ENCODE data around the gene ADAMTS1. TPM values are rescaled to one million over a fixed set of nuclear protein-coding genes. Genes with fewer than 3 reads are reported as not detected.

The ADAMTS1 gene
- total RNA-seq, 1 donor from 2014 or later: 2.4 TPM

DNA sequence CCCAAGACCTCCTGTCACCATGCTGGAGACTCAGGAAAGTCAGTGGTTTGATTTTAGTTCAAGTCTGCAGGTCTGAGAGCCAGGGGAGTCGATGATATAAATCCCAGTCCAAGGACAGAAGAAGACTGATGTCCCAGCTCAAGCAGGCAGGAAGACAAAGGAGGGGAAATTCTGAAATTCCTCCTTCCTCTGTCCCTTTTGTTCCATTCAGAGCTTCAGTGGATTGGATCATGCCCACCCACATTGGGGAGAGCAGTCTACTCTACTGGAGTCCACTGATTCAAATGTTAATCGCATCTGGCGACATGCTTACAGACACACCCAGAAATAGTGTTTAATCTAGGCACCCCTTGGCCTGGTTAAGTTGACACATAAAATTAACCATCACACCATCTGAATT, 7.2 kb upstream of the ADAMTS1 start:
- intact Hi-C loops (cut with micrococcal nuclease): no loop called here
- no peak for DNase-seq (ENCODE audit: low spot score)
- Mint-ChIP-seq H3K36me3 (ENCODE audit: low read depth) (no peaks in the 10 kb centered on the region), H3K9me3 (no peaks in the 10 kb centered on the region), H3K4me1 (ENCODE audit: low read depth) (peaks cover 1% of the 10 kb centered on the region), H3K27me3 (ENCODE audit: low read depth) (peaks cover 17% of the 10 kb centered on the region), H3K27ac (no peak overlapping the region), H3K4me3 (ENCODE audit: low read depth) (no peak overlapping the region)

GRCh38 chr21:26851109-26851944, 6.1 kb upstream of the ADAMTS1 start:
- no peaks in the 10 kb centered on the region for H3K36me3 Mint-ChIP-seq (ENCODE audit: low read depth)
- H3K4me3 Mint-ChIP-seq (ENCODE audit: low read depth): no peak overlapping the region
- intact Hi-C loops (cut with micrococcal nuclease): no loop called here
- DNase-seq (ENCODE audit: low spot score): no peak
- H3K27me3 Mint-ChIP-seq (ENCODE audit: low read depth): peaks cover 28% of the 10 kb centered on the region
- H3K27ac Mint-ChIP-seq: no peak overlapping the region
- peaks cover 10% of the 10 kb centered on the region for H3K4me1 Mint-ChIP-seq (ENCODE audit: low read depth)
- no peaks in the 10 kb centered on the region for H3K9me3 Mint-ChIP-seq

DNA sequence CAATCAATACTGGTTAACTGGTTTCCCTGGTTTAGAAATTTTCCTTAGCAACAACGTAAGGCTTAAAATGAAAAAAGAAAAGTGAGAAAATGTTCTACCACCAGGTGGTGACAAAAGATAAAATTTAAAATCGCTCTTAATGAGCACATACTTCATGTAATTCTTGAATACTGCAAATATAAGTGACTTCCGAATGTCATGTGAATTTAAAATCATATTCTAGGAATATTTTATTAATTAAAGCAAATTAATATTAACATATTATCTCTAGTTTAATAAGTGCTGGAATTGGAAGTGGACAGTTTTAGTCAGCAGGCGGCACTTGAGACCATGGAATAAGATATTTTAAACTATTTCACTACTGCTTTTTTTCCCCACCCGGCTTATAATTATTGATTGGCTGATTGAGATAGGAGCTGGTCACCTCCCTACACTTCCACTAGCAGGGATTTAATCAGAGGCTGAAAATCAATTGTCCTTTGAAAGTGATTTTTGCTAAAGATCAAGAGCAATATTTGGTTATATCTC, 5.0 kb upstream of the ADAMTS1 start:
- no peak overlapping the region for H3K4me3 Mint-ChIP-seq (ENCODE audit: low read depth)

GRCh38 chr21:26849428-26850115, 4.4 kb upstream of the ADAMTS1 start:
- Mint-ChIP-seq H3K4me3 (ENCODE audit: low read depth) (no peak overlapping the region), H3K4me1 (ENCODE audit: low read depth) (peaks cover 16% of the 10 kb centered on the region), H3K36me3 (ENCODE audit: low read depth) (no peaks in the 10 kb centered on the region), H3K9me3 (no peaks in the 10 kb centered on the region), H3K27ac (no peak overlapping the region), H3K27me3 (ENCODE audit: low read depth) (peaks cover 40% of the 10 kb centered on the region)
- intact Hi-C loops (cut with micrococcal nuclease): loop anchor here (1.0 to 10.0 kb wide), 4 partner anchors 118 to 1115 kb away; partner anchors contain the start of genes ADAMTS5, ATP5PF and GABPA
- no peak for DNase-seq (ENCODE audit: low spot score)

More for the DNA sequence above, 5.0 kb upstream of the ADAMTS1 start:
- H3K27ac Mint-ChIP-seq: no peak overlapping the region
- H3K36me3 Mint-ChIP-seq (ENCODE audit: low read depth): no peaks in the 10 kb centered on the region
- no peaks in the 10 kb centered on the region for H3K9me3 Mint-ChIP-seq
- intact Hi-C loops (cut with micrococcal nuclease): loop anchor here (1.0 kb wide), 1 partner anchor 851 kb away; no protein-coding TSS in a partner anchor
- H3K4me1 Mint-ChIP-seq (ENCODE audit: low read depth): peaks cover 16% of the 10 kb centered on the region
- H3K27me3 Mint-ChIP-seq (ENCODE audit: low read depth): peaks cover 36% of the 10 kb centered on the region
- no peak for DNase-seq (ENCODE audit: low spot score)

GRCh38 chr21:26847921-26848320, 2.7 kb upstream of the ADAMTS1 start:
- H3K27ac Mint-ChIP-seq: no peak overlapping the region
- intact Hi-C loops (cut with micrococcal nuclease): loop anchor here (5.0 to 10.0 kb wide), 3 partner anchors 119 to 1113 kb away; partner anchors contain the start of genes ADAMTS5, ATP5PF and GABPA
- H3K4me3 Mint-ChIP-seq (ENCODE audit: low read depth): no peak overlapping the region
- no peaks in the 10 kb centered on the region for H3K36me3 Mint-ChIP-seq (ENCODE audit: low read depth)
- H3K4me1 Mint-ChIP-seq (ENCODE audit: low read depth): peaks cover 26% of the 10 kb centered on the region
- no peaks in the 10 kb centered on the region for H3K9me3 Mint-ChIP-seq
- no peak for DNase-seq (ENCODE audit: low spot score)
- H3K27me3 Mint-ChIP-seq (ENCODE audit: low read depth): peaks cover 52% of the 10 kb centered on the region

DNA sequence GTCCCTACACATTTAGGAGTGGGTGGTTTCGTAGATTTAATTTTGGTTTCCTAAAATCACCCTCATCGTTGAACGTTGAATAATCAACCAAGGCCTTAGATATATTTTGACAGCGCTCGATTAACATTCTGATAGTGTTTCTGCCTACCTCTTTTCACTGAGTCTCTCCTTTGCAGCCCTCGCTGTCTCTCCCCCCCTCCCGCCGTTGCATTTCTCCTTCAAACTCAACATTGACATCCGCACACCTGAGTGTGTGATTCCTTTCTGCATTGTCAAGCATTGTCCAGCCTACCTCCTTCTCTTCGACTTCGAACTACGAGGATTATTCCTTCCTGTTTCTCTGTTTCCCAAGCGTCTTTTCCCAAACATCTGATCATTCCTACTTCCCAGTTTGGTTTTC, 1.8 kb upstream of the ADAMTS1 start:
- no peak for DNase-seq (ENCODE audit: low spot score)
- H3K27ac Mint-ChIP-seq: no peak overlapping the region
- H3K27me3 Mint-ChIP-seq (ENCODE audit: low read depth): peaks cover 59% of the 10 kb centered on the region
- intact Hi-C loops (cut with micrococcal nuclease): loop anchor here (5.0 to 10.0 kb wide), 3 partner anchors 120 to 1112 kb away; partner anchors contain the start of genes ADAMTS5, ATP5PF and GABPA
- H3K9me3 Mint-ChIP-seq: no peaks in the 10 kb centered on the region
- H3K4me3 Mint-ChIP-seq (ENCODE audit: low read depth): peak overlapping the region; percentile 72
- peaks cover 32% of the 10 kb centered on the region for H3K4me1 Mint-ChIP-seq (ENCODE audit: low read depth)
- H3K36me3 Mint-ChIP-seq (ENCODE audit: low read depth): peaks cover 7% of the 10 kb centered on the region

GRCh38 chr21:26846036-26846931, 1.1 kb upstream of the ADAMTS1 start:
- Mint-ChIP-seq H3K27ac (peak overlapping the region; percentile 36), H3K4me3 (ENCODE audit: low read depth) (peak overlapping the region; percentile 72), H3K4me1 (ENCODE audit: low read depth) (peaks cover 33% of the 10 kb centered on the region), H3K36me3 (ENCODE audit: low read depth) (peaks cover 7% of the 10 kb centered on the region), H3K27me3 (ENCODE audit: low read depth) (peaks cover 59% of the 10 kb centered on the region), H3K9me3 (no peaks in the 10 kb centered on the region)
- DNase-seq (ENCODE audit: low spot score): no peak
- intact Hi-C loops (cut with micrococcal nuclease): loop anchor here (5.0 to 10.0 kb wide), 3 partner anchors 121 to 1111 kb away; partner anchors contain the start of genes ADAMTS5, ATP5PF and GABPA

DNA sequence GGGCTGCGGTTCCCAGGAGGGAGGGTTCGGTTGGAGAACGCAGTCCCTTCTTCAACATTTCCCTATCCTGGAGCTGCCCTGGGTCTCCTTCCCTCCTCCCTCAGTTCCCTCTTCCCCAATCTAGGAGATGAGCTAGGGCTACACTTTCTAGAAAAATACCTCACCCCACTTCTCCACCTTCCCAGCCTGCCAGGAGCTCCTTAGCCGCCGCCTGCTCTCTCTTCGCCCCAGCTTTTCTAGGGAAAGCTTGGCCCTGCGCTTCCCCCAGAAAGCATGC, 488 bp upstream of the ADAMTS1 start:
- Mint-ChIP-seq H3K9me3 (no peaks in the 10 kb centered on the region), H3K4me3 (ENCODE audit: low read depth) (peak overlapping the region; percentile 72), H3K36me3 (ENCODE audit: low read depth) (peaks cover 10% of the 10 kb centered on the region), H3K27ac (peak overlapping the region; percentile 36), H3K4me1 (ENCODE audit: low read depth) (peaks cover 33% of the 10 kb centered on the region), H3K27me3 (ENCODE audit: low read depth) (peaks cover 56% of the 10 kb centered on the region)
- intact Hi-C loops (cut with micrococcal nuclease): loop anchor here (5.0 to 10.0 kb wide), 3 partner anchors 122 to 1111 kb away; partner anchors contain the start of genes ADAMTS5, ATP5PF and GABPA
- no peak for DNase-seq (ENCODE audit: low spot score)

DNA sequence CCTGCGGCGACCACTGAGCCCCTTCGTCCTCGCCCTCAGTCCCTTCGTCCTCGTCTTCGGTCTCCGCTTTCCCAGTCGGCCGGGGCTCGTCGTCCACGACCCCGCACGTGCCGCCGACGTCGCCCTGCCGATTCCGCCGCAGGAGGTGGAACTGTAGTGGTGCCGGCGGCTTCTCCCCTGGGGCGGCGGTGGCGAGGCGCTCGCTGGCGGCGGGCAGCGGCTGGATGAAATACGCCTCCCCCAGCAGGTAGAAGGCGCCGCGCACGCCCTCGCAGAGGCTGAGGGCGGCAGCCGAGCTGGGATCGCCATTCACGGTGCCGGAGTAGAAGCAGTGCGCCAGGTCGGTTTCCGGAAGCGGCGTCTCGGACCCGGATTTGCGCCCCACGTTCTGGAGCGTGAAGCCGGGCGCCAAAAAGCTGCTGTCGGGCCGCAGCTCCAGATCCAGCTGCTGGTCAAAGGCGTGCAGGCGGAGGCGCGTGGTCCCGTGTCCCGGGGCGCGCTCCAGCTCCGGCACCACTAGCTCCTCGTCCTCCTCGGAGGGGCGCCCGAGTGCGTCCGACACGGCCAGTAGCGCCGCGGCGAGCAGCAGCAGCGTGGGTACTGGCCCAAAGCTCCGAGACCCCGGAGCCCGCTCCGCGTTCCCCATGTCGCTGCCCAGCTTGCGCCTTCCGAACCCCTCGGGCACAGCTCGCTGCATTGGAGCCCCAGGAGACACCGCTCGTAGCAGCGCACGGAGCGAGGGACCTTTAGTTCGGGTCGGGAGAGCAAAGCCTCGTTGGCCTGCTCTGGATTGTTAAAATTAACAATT, 747 bp downstream of the ADAMTS1 start:
- Mint-ChIP-seq H3K4me3 (ENCODE audit: low read depth) (peak overlapping the region; percentile 83), H3K27me3 (ENCODE audit: low read depth) (peaks cover 63% of the 10 kb centered on the region), H3K9me3 (no peaks in the 10 kb centered on the region), H3K4me1 (ENCODE audit: low read depth) (peaks cover 41% of the 10 kb centered on the region), H3K36me3 (ENCODE audit: low read depth) (peaks cover 19% of the 10 kb centered on the region), H3K27ac (peak overlapping the region; percentile 55)
- intact Hi-C loops (cut with micrococcal nuclease): loop anchor here (5.0 to 10.0 kb wide), 4 partner anchors 72 to 1110 kb away; partner anchors contain the start of genes ADAMTS5, ATP5PF and GABPA
- peak; percentile 20 for DNase-seq (ENCODE audit: low spot score)

DNA sequence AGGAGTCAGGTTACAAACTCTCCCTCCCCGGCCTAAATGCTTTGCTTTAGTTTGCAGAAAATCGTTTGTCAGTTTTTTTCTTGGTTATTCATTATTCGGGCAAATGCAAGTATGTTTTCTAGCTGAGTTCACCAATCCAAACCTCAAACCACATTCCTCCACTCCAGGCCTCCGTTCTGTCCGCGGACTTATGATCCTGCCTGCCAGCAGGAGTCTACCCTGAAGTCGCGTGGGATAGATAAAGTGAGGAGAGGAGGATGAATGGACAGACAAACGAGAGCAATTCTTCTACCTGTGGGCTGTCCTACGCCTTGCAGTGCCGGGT, 1.3 kb downstream of the ADAMTS1 start:
- peak overlapping the region; percentile 83 for H3K4me3 Mint-ChIP-seq (ENCODE audit: low read depth)
- peaks cover 23% of the 10 kb centered on the region for H3K36me3 Mint-ChIP-seq (ENCODE audit: low read depth)
- H3K27me3 Mint-ChIP-seq (ENCODE audit: low read depth): peaks cover 63% of the 10 kb centered on the region
- H3K4me1 Mint-ChIP-seq (ENCODE audit: low read depth): peaks cover 45% of the 10 kb centered on the region
- no peak for DNase-seq (ENCODE audit: low spot score)
- peak overlapping the region; percentile 67 for H3K27ac Mint-ChIP-seq
- no peaks in the 10 kb centered on the region for H3K9me3 Mint-ChIP-seq
- intact Hi-C loops (cut with micrococcal nuclease): loop anchor here (5.0 to 10.0 kb wide), 2 partner anchors 72 to 1109 kb away; partner anchors contain the start of genes ATP5PF and GABPA

Data from activated T-helper 2 cell treated with anti-CD3 and anti-CD28 coated beads, Interferon-gamma antibody, Interleukin-2, Interleukin-4, amounts not matched to agents 10 μg/mL and 5 μg/mL and 100 μg/mL, durations not matched to agents 14 hours and 24 hours and 36 hours (primary cell).